H1 (cell line): ENCODE data around the gene PTPRF. TPM values are rescaled to one million over a fixed set of nuclear protein-coding genes. Genes with fewer than 3 reads are reported as not detected.

Source experiments
- CTCF ChIA-PET: fragments of 300-600 bp; sonication (Branson Sonifier 250); formaldehyde crosslinking; loops from one replicate; lab custom pipeline; 2021; ENCODE audit not compliant: partially characterized antibody; lab: Charles Lee
- POLR2A ChIA-PET: fragments of 300-600 bp; sonication (Branson Sonifier 250); formaldehyde crosslinking; loops from one replicate; lab custom pipeline; 2021; ENCODE audit warnings: inconsistent platforms; ENCODE audit not compliant: partially characterized antibody; lab: Charles Lee
- DNase-seq, 2 experiments: peaks; one replicate each; pipeline versions ENCODE4 v3.0.0 to v3.0.0-alpha.2; 2010 to 2022; ENCODE audit warnings: low spot score in 2 of 2, low read depth in 1 of 2, mixed read lengths in 1 of 2
- FAIRE-seq: peaks from 2 replicates; lab custom pipeline; 2011; peaks lifted over from hg19 to GRCh38; lab: Jason Lieb, UNC
- H2AFZ ChIP-seq: 2 replicates; pipeline ENCODE4 v1.8.1; 2012; ENCODE audit warnings: low read length, inconsistent platforms
- H2AK5ac ChIP-seq: 2 replicates; pipeline ENCODE4 v1.6.1; 2013; ENCODE audit warnings: low read depth, low read length
- H2BK120ac ChIP-seq: replicated peaks from 2 replicates; pipeline ENCODE3; 2013; ENCODE audit warnings: low read depth, low read length, inconsistent platforms
- H2BK12ac ChIP-seq: 2 replicates; pipeline ENCODE4 v1.6.1; 2013; ENCODE audit warnings: low read depth, low read length
- H2BK15ac ChIP-seq: 2 replicates; pipeline ENCODE4 v1.6.1; 2013; ENCODE audit warnings: low read length
- H2BK20ac ChIP-seq: 2 replicates; pipeline ENCODE4 v1.6.1; 2013; ENCODE audit warnings: low read length
- H2BK5ac ChIP-seq: 2 replicates; pipeline ENCODE4 v1.6.1; 2013; ENCODE audit warnings: low read depth, low read length
- H3K14ac ChIP-seq: 2 replicates; pipeline ENCODE4 v1.6.1; 2013; ENCODE audit warnings: inconsistent platforms; ENCODE audit not compliant: insufficient read length
- H3K18ac ChIP-seq: 2 replicates; pipeline ENCODE4 v1.6.1; 2013; ENCODE audit warnings: low read length; ENCODE audit errors: extremely low read depth
- H3K23ac ChIP-seq: 2 replicates; pipeline ENCODE4 v1.6.1; 2013; ENCODE audit warnings: inconsistent platforms; ENCODE audit not compliant: insufficient read length
- H3K23me2 ChIP-seq: 2 replicates; pipeline ENCODE4 v1.6.1; 2013; ENCODE audit warnings: low read depth, low read length
- H3K27ac ChIP-seq: 2 replicates; pipeline ENCODE4 v1.6.1; 2011; ENCODE audit warnings: low read depth, low read length, inconsistent platforms
- H3K27me3 ChIP-seq, 4 experiments: replicated peaks in 1 of 4; 1 replicate in 1 of 4; 2 replicates in 3 of 4; pipeline versions ENCODE4 v1.6.1 to v1.8.1; 2011 to 2013; ENCODE audit warnings: low read length in 3 of 4, mild to moderate bottlenecking in 3 of 4, inconsistent platforms in 2 of 4, mixed read lengths in 2 of 4, moderate library complexity in 1 of 4; ENCODE audit not compliant: control insufficient read depth in 3 of 4, insufficient read depth in 3 of 4; ENCODE audit errors: extremely low read depth in 1 of 4
- H3K36me3 ChIP-seq, 4 experiments: 2 replicates each; pipeline versions ENCODE4 v1.6.1 to v1.8.1; 2011 to 2013; ENCODE audit warnings: mild to moderate bottlenecking in 4 of 4, low read length in 3 of 4, moderate library complexity in 2 of 4, control low read depth in 1 of 4, inconsistent platforms in 1 of 4; ENCODE audit not compliant: insufficient read depth in 4 of 4, control insufficient read depth in 2 of 4
- H3K4ac ChIP-seq: replicated peaks from 2 replicates; pipeline ENCODE3; 2013; ENCODE audit warnings: low read length, low read depth, mixed read lengths, inconsistent platforms; ENCODE audit not compliant: insufficient read length
- H3K4me1 ChIP-seq, 4 experiments: replicated peaks in 1 of 4; 1 replicate in 1 of 4; 2 replicates in 3 of 4; pipeline versions ENCODE4 v1.6.1 to v1.8.1; 2011 to 2013; ENCODE audit warnings: low read length in 3 of 4, inconsistent platforms in 2 of 4, mixed read lengths in 1 of 4; ENCODE audit not compliant: insufficient read depth in 4 of 4, control insufficient read depth in 3 of 4
- H3K4me2 ChIP-seq, 2 experiments: 2 replicates each; pipeline versions ENCODE4 v1.6.1 to v1.8.1; 2011 to 2013; ENCODE audit warnings: low read depth in 2 of 2, low read length in 2 of 2, control low read depth in 1 of 2, inconsistent platforms in 1 of 2, mild to moderate bottlenecking in 1 of 2; ENCODE audit not compliant: insufficient read depth in 1 of 2
- H3K4me3 ChIP-seq, 4 experiments: fragments of 200-600, 300-600 bp in 1 of 4; sonication (generic), shearing (Covaris generic), sonication (Bioruptor Twin) in 1 of 4; 2 replicates each; pipeline versions ENCODE4 v1.5.1 to v1.8.1; 2011 to 2016; ENCODE audit warnings: low read length in 4 of 4, low read depth in 3 of 4, control low read depth in 2 of 4, inconsistent platforms in 2 of 4, mild to moderate bottlenecking in 2 of 4, mixed read lengths in 1 of 4, moderate library complexity in 1 of 4; ENCODE audit not compliant: insufficient read depth in 2 of 4; ENCODE audit errors: extremely low read depth in 1 of 4
- H3K56ac ChIP-seq: replicated peaks from 2 replicates; pipeline ENCODE3; 2013; ENCODE audit warnings: low read depth, mild to moderate bottlenecking, mixed read lengths, low read length, inconsistent platforms; ENCODE audit not compliant: insufficient read length
- H3K79me1 ChIP-seq: 2 replicates; pipeline ENCODE4 v1.6.1; 2013; ENCODE audit warnings: low read depth, low read length, control low read depth
- H3K79me2 ChIP-seq, 2 experiments: 2 replicates each; pipeline versions ENCODE4 v1.6.1 to v1.8.1; 2012 to 2013; ENCODE audit warnings: low read length in 2 of 2, mild to moderate bottlenecking in 2 of 2, inconsistent platforms in 1 of 2; ENCODE audit not compliant: insufficient read depth in 2 of 2, control insufficient read depth in 1 of 2
- H3K9ac ChIP-seq, 4 experiments: replicated peaks in 1 of 4; 1 replicate in 1 of 4; 2 replicates in 3 of 4; pipeline versions ENCODE4 v1.6.1 to v1.8.1; 2011 to 2013; ENCODE audit warnings: low read depth in 3 of 4, low read length in 3 of 4, control low read depth in 2 of 4, mild to moderate bottlenecking in 2 of 4, moderate library complexity in 2 of 4, inconsistent platforms in 1 of 4; ENCODE audit errors: extremely low read depth in 1 of 4
- H3K9me3 ChIP-seq, 2 experiments: 2 replicates each; pipeline versions ENCODE4 v1.6.1 to v1.8.1; 2012 to 2013; ENCODE audit warnings: mild to moderate bottlenecking in 2 of 2, moderate library complexity in 2 of 2, control low read depth in 1 of 2, inconsistent platforms in 1 of 2, low read depth in 1 of 2, low read length in 1 of 2, mixed read lengths in 1 of 2; ENCODE audit not compliant: insufficient read depth in 2 of 2
- H4K20me1 ChIP-seq, 2 experiments: replicated peaks in 1 of 2; 2 replicates each; pipeline versions ENCODE3 to v1.8.1; 2011 to 2013; ENCODE audit warnings: inconsistent platforms in 2 of 2, low read length in 2 of 2, mild to moderate bottlenecking in 1 of 2; ENCODE audit not compliant: insufficient read depth in 2 of 2, control insufficient read depth in 1 of 2
- H4K5ac ChIP-seq: 2 replicates; pipeline ENCODE4 v1.6.1; 2013; ENCODE audit warnings: low read length, low read depth, mixed read lengths, inconsistent platforms; ENCODE audit not compliant: insufficient read length
- H4K8ac ChIP-seq: 2 replicates; pipeline ENCODE4 v1.8.0; 2013; ENCODE audit warnings: mild to moderate bottlenecking, moderate library complexity, low read length, inconsistent platforms; ENCODE audit not compliant: insufficient read depth; ENCODE audit errors: extremely low read depth
- H4K91ac ChIP-seq: replicated peaks from 2 replicates; pipeline ENCODE3; 2013; ENCODE audit warnings: low read length, mixed read lengths, inconsistent platforms; ENCODE audit not compliant: insufficient read length
- BRCA1 ChIP-seq: IDR thresholded peaks from 2 replicates; pipeline ENCODE4 v1.6.1; 2012; ENCODE audit warnings: low read depth, low read length, improper control_type of control experiment
- RNF2 ChIP-seq: fragments of 200-900, 300-1000 bp; sonication (generic); IDR thresholded peaks from 2 replicates; pipeline ENCODE4 v1.7.1; 2016; ENCODE audit warnings: borderline replicate concordance, low read depth, mild to moderate bottlenecking, antibody characterized with exemption, low read length; ENCODE audit not compliant: poor library complexity, severe bottlenecking; ENCODE audit errors: missing control alignments
- SUZ12 ChIP-seq: fragments of 200-600 bp; sonication (generic); IDR thresholded peaks from 2 replicates; pipeline ENCODE4 v1.6.1; 2012; ENCODE audit warnings: mild to moderate bottlenecking, inconsistent platforms, low read length, moderate library complexity, mixed read lengths
- TAF1 ChIP-seq: IDR thresholded peaks from 2 replicates; pipeline ENCODE4 v1.6.1; 2011; ENCODE audit warnings: mild to moderate bottlenecking, low read depth, low read length
- WGBS, 2 experiments: shearing (Covaris generic) in 1 of 2; methylation state at CpG; one replicate each; pipeline versions ENCODE4 v1.1.6 to v1.1.7; 2013 to 2015; ENCODE audit warnings: low lambda C conversion rate in 2 of 2, mixed read lengths in 2 of 2, inconsistent platforms in 1 of 2, low coverage in 1 of 2, missing lambda C conversion rate in 1 of 2; ENCODE audit not compliant: insufficient replicate concordance in 2 of 2, insufficient coverage in 1 of 2, insufficient read length in 1 of 2; ENCODE audit errors: extremely low coverage in 1 of 2, missing lambda C conversion rate in 1 of 2; 5-methylcytosine and 5-hydroxymethylcytosine counted together
- polyA plus RNA-seq, 7 experiments: library from polyadenylated mRNA; depleted of rRNA in 3 of 7; stranded (reverse) in 5 of 7; unstranded in 2 of 7; fragments of >200 nt in 5 of 7; fragments of 200-250 nt in 2 of 7; gene quantifications; 1 replicate in 5 of 7; 2 replicates in 1 of 7; 4 replicates in 1 of 7; pipeline versions ENCODE4 v1.2.1 to v1.2.3, GENCODE V29; 2011 to 2013; ENCODE audit warnings: missing spikeins in 2 of 7, mixed read lengths in 2 of 7
- total RNA-seq: library from RNA; stranded (reverse); fragmentation: NEBNext Ultra II Directional; extraction: Animal tissue kit (Norgen Biotek cat#: 25700); gene quantifications from 2 replicates; pipeline ENCODE4 v1.2.1, GENCODE V29; 2021
- TF ChIP-seq, protein P1 (sequence below), 3 experiments: IDR thresholded peaks; 1 replicate in 2 of 3; 2 replicates in 1 of 3; pipeline versions ENCODE4 v1.5.1 to v1.6.1; 2011; ENCODE audit warnings: low read length in 3 of 3, mild to moderate bottlenecking in 3 of 3, inconsistent platforms in 2 of 3, low read depth in 1 of 3, moderate library complexity in 1 of 3; ENCODE audit not compliant: insufficient read depth in 1 of 3; ENCODE audit errors: control extremely low read depth in 1 of 3

Gene PTPRF
- total and polyA plus RNA-seq, 2 of the 8 experiments (the other 6 are each of a cell fraction or from before 2014, with no cell fraction given): 136 to 231 TPM

DNA sequence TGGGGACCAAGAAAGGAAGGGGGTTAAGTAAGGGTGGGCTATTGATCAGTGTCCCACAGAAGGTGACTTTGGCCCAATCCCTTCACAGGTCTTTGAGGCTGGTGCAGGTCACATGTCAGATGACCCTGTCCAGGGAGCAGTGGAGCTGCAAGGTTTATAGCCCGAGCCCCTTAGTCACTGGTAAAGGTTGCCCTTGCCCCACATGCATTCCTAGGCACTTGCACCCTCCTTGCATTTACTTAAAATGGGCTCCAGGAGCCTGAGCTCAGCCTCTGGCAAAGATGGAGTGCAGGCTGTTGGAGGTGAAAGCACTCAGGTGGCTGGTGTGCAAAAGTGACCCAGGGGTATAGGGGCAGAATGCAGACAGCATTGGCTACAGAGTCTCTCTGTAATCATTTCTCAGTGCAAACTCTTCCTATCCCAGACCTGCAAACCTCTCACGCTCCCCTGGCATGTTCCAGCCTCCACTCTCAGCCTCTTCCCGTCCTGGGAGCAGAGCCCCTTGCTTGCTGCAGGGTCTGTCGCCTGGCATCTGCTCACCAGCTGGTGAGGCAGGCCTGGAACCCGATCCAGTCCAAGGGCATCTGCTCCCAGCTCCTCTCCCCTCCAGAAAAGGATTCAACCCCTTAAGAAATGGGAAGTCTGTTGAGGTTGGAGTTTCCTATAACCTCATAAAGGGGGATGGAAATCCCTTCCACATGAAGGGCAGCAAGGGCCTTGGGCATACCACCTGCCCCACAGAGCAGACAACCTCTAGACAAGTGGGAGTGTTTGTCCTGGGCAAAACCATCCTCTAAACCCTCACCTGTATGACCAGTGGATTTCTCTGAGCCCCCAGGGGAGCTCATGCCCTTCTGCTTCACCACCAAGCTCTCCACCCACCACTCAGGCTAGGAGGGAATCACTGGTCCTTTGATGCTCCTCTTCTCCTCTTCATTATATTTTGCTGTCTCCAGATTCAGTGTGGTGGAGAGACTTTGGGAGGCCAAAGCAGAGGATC is 23.1 kb upstream of the PTPRF start:
- Histone ChIP-seq H2BK120ac (no peak overlapping the region), H3K9me3 (no peaks in the 10 kb centered on the region), H3K79me1 (no peaks in the 10 kb centered on the region), H4K91ac (no peak overlapping the region), H2BK5ac (no peak overlapping the region), H3K9ac (no peak overlapping the region), H2AK5ac (no peak overlapping the region), H3K23me2 (no peaks in the 10 kb centered on the region), H3K23ac (no peak overlapping the region), H3K14ac (no peak overlapping the region), H3K4ac (no peak overlapping the region), H2BK15ac (no peak overlapping the region), H3K36me3 (no peaks in the 10 kb centered on the region; a peak in 1 of 8 replicates), H3K4me3 (no peak overlapping the region), H3K4me1 (peaks cover 0 to 3% (median 0%) of the 10 kb centered on the region in 4 experiments; a peak in 2 of 7 replicates), H3K79me2 (no peaks in the 10 kb centered on the region), H3K4me2 (no peak overlapping the region), H3K27ac (no peak overlapping the region), H4K8ac (peak overlapping the region; percentile 45; the same call in 1 of the 2 replicates), H2BK12ac (no peak overlapping the region), H2BK20ac (no peak overlapping the region), H4K20me1 (no peaks in the 10 kb centered on the region), H3K18ac (no peak overlapping the region), H2AFZ (no peak overlapping the region), H4K5ac (no peak overlapping the region), H3K56ac (no peak overlapping the region), H3K27me3 (peaks cover 0 to 1% (median 0%) of the 10 kb centered on the region in 4 experiments; a peak in 1 of 7 replicates)
- ChIA-PET CTCF (interaction anchor here (0.6 to 1.8 kb wide), 4 partner anchors 13 to 731 kb away, joined by 4 to 6 read pairs (median 4); no protein-coding TSS in a partner anchor), POLR2A (interaction anchor here (0.9 to 1.3 kb wide), 2 partner anchors 15 to 143 kb away, joined by 3 read pairs; no protein-coding TSS in a partner anchor)
- DNase-seq: peak in 1 of 2 experiments; percentile 32
- no peak for FAIRE-seq
- 82% methylated on average over 5 of the region's 5 CpGs; no CpG with 5 or more reads in 1 of the 2 experiments for WGBS, 2 experiments
- TF ChIP-seq RNF2: no peak
- TF ChIP-seq SUZ12: no peak
- no peak for TF ChIP-seq BRCA1
- TF ChIP-seq TAF1: no peak
- TF ChIP-seq, protein P1, sequence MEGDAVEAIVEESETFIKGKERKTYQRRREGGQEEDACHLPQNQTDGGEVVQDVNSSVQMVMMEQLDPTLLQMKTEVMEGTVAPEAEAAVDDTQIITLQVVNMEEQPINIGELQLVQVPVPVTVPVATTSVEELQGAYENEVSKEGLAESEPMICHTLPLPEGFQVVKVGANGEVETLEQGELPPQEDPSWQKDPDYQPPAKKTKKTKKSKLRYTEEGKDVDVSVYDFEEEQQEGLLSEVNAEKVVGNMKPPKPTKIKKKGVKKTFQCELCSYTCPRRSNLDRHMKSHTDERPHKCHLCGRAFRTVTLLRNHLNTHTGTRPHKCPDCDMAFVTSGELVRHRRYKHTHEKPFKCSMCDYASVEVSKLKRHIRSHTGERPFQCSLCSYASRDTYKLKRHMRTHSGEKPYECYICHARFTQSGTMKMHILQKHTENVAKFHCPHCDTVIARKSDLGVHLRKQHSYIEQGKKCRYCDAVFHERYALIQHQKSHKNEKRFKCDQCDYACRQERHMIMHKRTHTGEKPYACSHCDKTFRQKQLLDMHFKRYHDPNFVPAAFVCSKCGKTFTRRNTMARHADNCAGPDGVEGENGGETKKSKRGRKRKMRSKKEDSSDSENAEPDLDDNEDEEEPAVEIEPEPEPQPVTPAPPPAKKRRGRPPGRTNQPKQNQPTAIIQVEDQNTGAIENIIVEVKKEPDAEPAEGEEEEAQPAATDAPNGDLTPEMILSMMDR (IDR thresholded peaks at IDR 0.05; ENCODE audit: control extremely low read depth in 1 of 3, insufficient read depth in 1 of 3, low read depth in 1 of 3, low read length in 3 of 3): no peak
